ENCODE data around the gene ZNRD2. TPM values are rescaled to one million over a fixed set of nuclear protein-coding genes. Genes with fewer than 3 reads are reported as not detected.
"Not testable (repeated sequence)": the region's sequence is repeated elsewhere in the genome, so short reads cannot be mapped to it uniquely, and the experiment has no call there.

The ZNRD2 gene
- total RNA-seq, 1 donor from 2014 or later = 52.6 TPM

- no peak for DNase-seq (ENCODE audit: low read depth, low spot score)
Observed at GRCh38 chr11:65555693-65556231, 14.5 kb upstream of the ZNRD2 start.

- DNase-seq (ENCODE audit: low read depth, low spot score) = no peak
Observed at GRCh38 chr11:65556470-65557279, 13.6 kb upstream of the ZNRD2 start.

- DNase-seq (ENCODE audit: low read depth, low spot score) = no peak
Observed at GRCh38 chr11:65557280-65558001, 12.8 kb upstream of the ZNRD2 start.

- no peak for DNase-seq (ENCODE audit: low read depth, low spot score)
Observed at GRCh38 chr11:65558002-65558929, 12.0 kb upstream of the ZNRD2 start, which contains the start of gene LTBP3. LTBP3 (minus strand) TSS chr11:65558359; CDS start chr11:65557959, 400 bp downstream.

- no peak for DNase-seq (ENCODE audit: low read depth, low spot score)
Observed at GRCh38 chr11:65558930-65559509, 11.3 kb upstream of the ZNRD2 start.

GRCh38 chr11:65559535-65559934, 10.7 kb upstream of the ZNRD2 start:
- no peak for DNase-seq (ENCODE audit: low read depth, low spot score)

- no peak for DNase-seq (ENCODE audit: low read depth, low spot score)
Observed at GRCh38 chr11:65559951-65560537, 10.2 kb upstream of the ZNRD2 start.

GRCh38 chr11:65560555-65561418, 9.5 kb upstream of the ZNRD2 start:
- DNase-seq (ENCODE audit: low read depth, low spot score) = no peak

- DNase-seq (ENCODE audit: low read depth, low spot score) = no peak
Observed at GRCh38 chr11:65562020-65562419, 8.3 kb upstream of the ZNRD2 start.

GRCh38 chr11:65562788-65563187, 7.5 kb upstream of the ZNRD2 start:
- no peak for DNase-seq (ENCODE audit: low read depth, low spot score)

- no peak for DNase-seq (ENCODE audit: low read depth, low spot score)
Observed at GRCh38 chr11:65563601-65564000, 6.7 kb upstream of the ZNRD2 start.

- not testable (repeated sequence) for DNase-seq (ENCODE audit: low read depth, low spot score)
Observed at GRCh38 chr11:65564879-65565559, 5.3 kb upstream of the ZNRD2 start.

- no peak for DNase-seq (ENCODE audit: low read depth, low spot score)
Observed at GRCh38 chr11:65565624-65566453, 4.4 kb upstream of the ZNRD2 start.

GRCh38 chr11:65569164-65569972, 909 bp upstream of the ZNRD2 start:
- no peak for DNase-seq (ENCODE audit: low read depth, low spot score)

GRCh38 chr11:65571420-65571819, 1.1 kb downstream of the ZNRD2 start:
- DNase-seq (ENCODE audit: low read depth, low spot score) = no peak

GRCh38 chr11:65571940-65572339, 1.7 kb downstream of the ZNRD2 start:
- DNase-seq (ENCODE audit: low read depth, low spot score) = no peak

GRCh38 chr11:65572356-65573051, 2.2 kb downstream of the ZNRD2 start, which contains the start of gene FAM89B:
FAM89B (plus strand) TSS chr11:65572538; CDS start chr11:65572670, 132 bp downstream.
- peak; percentile 58 for DNase-seq (ENCODE audit: low read depth, low spot score)

All from pulmonary artery endothelial cell (primary cell).